HepG2 (cell line): ENCODE data around the gene CPXM2. TPM values are rescaled to one million over a fixed set of nuclear protein-coding genes. Genes with fewer than 3 reads are reported as not detected.
A peak's percentile ranks its signal among the peaks of the same experiment; 100 is the strongest.

Source experiments
- ATAC-seq: fragments of 200-7000 bp; cut with Tn5 transposase; 3 replicates; pipeline ENCODE4 v1.9.1; 2020; ENCODE audit warnings: mild to moderate bottlenecking, moderate library complexity
- BruUV-seq: library from RNA; stranded (reverse); fragments of 400-500 nt; replicated peaks from 2 replicates; lab custom pipeline; 2021; lab: Mats Ljungman, UMichigan
- CTCF ChIA-PET: fragments of 300-600 bp; formaldehyde crosslinking; extraction: SDS; loops from one replicate; lab custom pipeline; 2021; ENCODE audit warnings: low total read pairs, inconsistent platforms, low intra/inter-chr PET ratio; lab: Yijun Ruan, JAX
- POLR2A ChIA-PET: fragments of 350-600 bp; sonication (Branson Sonifier 250); formaldehyde crosslinking; loops from one replicate; lab custom pipeline; 2020; ENCODE audit warnings: antibody characterized with exemption, inconsistent platforms; lab: Yijun Ruan, JAX
- DNase-seq: peaks from one replicate; pipeline ENCODE4 v3.0.0-alpha.2; 2015; ENCODE audit warnings: low spot score
- FAIRE-seq: peaks from 3 replicates; lab custom pipeline; 2011; peaks lifted over from hg19 to GRCh38; lab: Jason Lieb, UNC
- H2AFZ ChIP-seq: one replicate; pipeline ENCODE4 v1.6.1; 2011; ENCODE audit warnings: low read length, inconsistent platforms
- H3K27ac ChIP-seq: fragments of 300-600 bp; 3 replicates; pipeline ENCODE4 v1.8.0; 2011; ENCODE audit warnings: mixed run types, mild to moderate bottlenecking, mixed read lengths, low read length, inconsistent platforms; ENCODE audit not compliant: insufficient read depth; ENCODE audit errors: extremely low read length
- H3K27me3 ChIP-seq, 2 experiments: fragments of 200-600 bp in 1 of 2; 2 replicates in 1 of 2; 3 replicates in 1 of 2; pipeline versions ENCODE4 v1.6.0 to v1.8.0; 2011; ENCODE audit warnings: low read length in 2 of 2, mild to moderate bottlenecking in 2 of 2, moderate library complexity in 2 of 2, inconsistent platforms in 1 of 2; ENCODE audit not compliant: insufficient read depth in 2 of 2, control insufficient read depth in 1 of 2
- H3K36me3 ChIP-seq, 2 experiments: fragments of 200-600 bp in 1 of 2; replicated peaks in 1 of 2; 2 replicates in 1 of 2; 3 replicates in 1 of 2; pipeline versions ENCODE4 v1.5.1 to v1.8.0; 2011; ENCODE audit warnings: low read length in 2 of 2, inconsistent platforms in 1 of 2; ENCODE audit not compliant: insufficient read depth in 2 of 2, control insufficient read depth in 1 of 2
- H3K4me1 ChIP-seq: 2 replicates; pipeline ENCODE4 v1.5.1; 2012; ENCODE audit warnings: low read length, inconsistent platforms; ENCODE audit not compliant: insufficient read depth
- H3K4me2 ChIP-seq: 2 replicates; pipeline ENCODE4 v1.6.0; 2011; ENCODE audit warnings: low read depth, low read length, inconsistent platforms
- H3K4me3 ChIP-seq, 3 experiments: fragments of 200-600 bp in 1 of 3; sonication (generic), shearing (Covaris generic) in 1 of 3; replicated peaks in 1 of 3; 2 replicates each; pipeline ENCODE4 v1.5.1; 2011 to 2016; ENCODE audit warnings: low read length in 3 of 3, inconsistent platforms in 2 of 3, low read depth in 2 of 3, mild to moderate bottlenecking in 2 of 3, control low read depth in 1 of 3, mixed read lengths in 1 of 3; ENCODE audit not compliant: insufficient read depth in 1 of 3
- H3K79me2 ChIP-seq: one replicate; pipeline ENCODE4 v1.6.1; 2011; ENCODE audit warnings: low read length, inconsistent platforms; ENCODE audit not compliant: insufficient read depth
- H3K9ac ChIP-seq: 2 replicates; pipeline ENCODE4 v1.6.0; 2011; ENCODE audit warnings: mild to moderate bottlenecking, low read depth, low read length, inconsistent platforms; ENCODE audit not compliant: insufficient read depth
- H3K9me3 ChIP-seq: 2 replicates; pipeline ENCODE4 v1.5.1; 2012; ENCODE audit warnings: mild to moderate bottlenecking, low read length
- H4K20me1 ChIP-seq: 2 replicates; pipeline ENCODE4 v1.6.0; 2011; ENCODE audit warnings: inconsistent platforms, mild to moderate bottlenecking, low read length, moderate library complexity; ENCODE audit not compliant: insufficient read depth
- ARNT2 ChIP-seq: sonication (generic); formaldehyde crosslinking; IDR thresholded peaks from 2 replicates; pipeline ENCODE4 v1.8.0; 2022; ENCODE audit warnings: mild to moderate bottlenecking, low read depth, missing genetic modification reagents, moderate library complexity
- ATF7 ChIP-seq, 2 experiments: fragments of 450-650 bp in 1 of 2; sonication (generic) in 1 of 2; formaldehyde crosslinking in 1 of 2; IDR thresholded peaks; 2 replicates each; pipeline versions ENCODE4 v1.4.0 to v1.6.1; 2016 to 2020; ENCODE audit warnings: antibody characterized with exemption in 1 of 2, mild to moderate bottlenecking in 1 of 2, missing genetic modification reagents in 1 of 2
- CREB1 ChIP-seq, 2 experiments: fragments of 450-650 bp in 1 of 2; IDR thresholded peaks; 2 replicates each; pipeline ENCODE4 v1.6.1; 2016 to 2017; ENCODE audit warnings: control low read depth in 1 of 2, mild to moderate bottlenecking in 1 of 2, missing compliant biosample characterization in 1 of 2, missing genetic modification characterization in 1 of 2
- IKZF1 ChIP-seq: fragments of 450-650 bp; IDR thresholded peaks from 2 replicates; pipeline ENCODE4 v1.7.1; 2016
- MAF1 ChIP-seq: sonication (generic); formaldehyde crosslinking; IDR thresholded peaks from 2 replicates; pipeline ENCODE4 v1.5.0; 2020; ENCODE audit warnings: missing genetic modification reagents, borderline replicate concordance
- SMAD9 ChIP-seq: sonication (generic); formaldehyde crosslinking; IDR thresholded peaks from 2 replicates; pipeline ENCODE4 v1.5.1; 2020; ENCODE audit warnings: mild to moderate bottlenecking, missing genetic modification reagents
- ZFAT ChIP-seq: sonication (generic); formaldehyde crosslinking; conservative IDR thresholded peaks from 2 replicates; pipeline ENCODE4 v1.8.1; 2023; ENCODE audit warnings: missing genetic modification reagents, inconsistent platforms
- ZNF282 ChIP-seq: fragments of 450-650 bp; IDR thresholded peaks from 2 replicates; pipeline ENCODE4 v1.6.1; 2018; ENCODE audit not compliant: partially characterized antibody
- ZNF317 ChIP-seq: sonication (generic); formaldehyde crosslinking; IDR thresholded peaks from 2 replicates; pipeline ENCODE4 v1.5.0; 2020; ENCODE audit warnings: mild to moderate bottlenecking, missing genetic modification reagents
- ZNF496 ChIP-seq: sonication (generic); formaldehyde crosslinking; IDR thresholded peaks from 2 replicates; pipeline ENCODE4 v1.8.1; 2023; ENCODE audit warnings: mild to moderate bottlenecking, moderate library complexity, missing genetic modification reagents; ENCODE audit not compliant: insufficient replicate concordance
- ZNF766 ChIP-seq: sonication (generic); formaldehyde crosslinking; IDR thresholded peaks from 2 replicates; pipeline ENCODE4 v1.5.0; 2020; ENCODE audit warnings: missing genetic modification reagents, borderline replicate concordance
- WGBS: methylation state at CpG from one replicate; pipeline ENCODE4 v1.1.6; 2017; ENCODE audit warnings: low lambda C conversion rate; 5-methylcytosine and 5-hydroxymethylcytosine counted together
- in situ Hi-C: cut with HindIII; loops from 2 replicates; pipeline ENCODE4 v1.10.0; 2017; ENCODE audit warnings: low pct_unique_long_range_greater_than_20kb; ENCODE audit not compliant: extremely low pct_ligation_motif_present
- intact Hi-C: fragments of 100-400 bp; cut with micrococcal nuclease; formaldehyde crosslinking; loops from one replicate; pipeline ENCODE4 v1.10.0; 2022; ENCODE audit not compliant: unreplicated experiment
- polyA plus RNA-seq, 8 experiments: library from polyadenylated mRNA; depleted of rRNA in 3 of 8; stranded (reverse) in 7 of 8; unstranded in 1 of 8; fragments of >200 nt; fragmentation: Illumina TruSeq in 4 of 8; extraction: Trizol in 4 of 8; gene quantifications; 2 replicates each; pipeline versions ENCODE4 v1.2.1 to v1.2.3, GENCODE V29; 2011 to 2016; ENCODE audit warnings: low read depth in 4 of 8, missing spikeins in 1 of 8, mixed read lengths in 1 of 8; ENCODE audit not compliant: insufficient read depth in 1 of 8
- total RNA-seq, 5 experiments: library from RNA; depleted of rRNA; stranded (reverse); fragments of >200 nt; fragmentation: Illumina TruSeq; extraction: Trizol; gene quantifications; 2 replicates each; pipeline ENCODE4 v1.2.3, GENCODE V29; 2016; ENCODE audit warnings: low read depth in 1 of 5
- TF ChIP-seq, protein P1 (sequence below): sonication (generic); formaldehyde crosslinking; conservative IDR thresholded peaks from 2 replicates; pipeline ENCODE4 v1.4.0; 2020; ENCODE audit warnings: missing genetic modification reagents

The CPXM2 gene
- total and polyA plus RNA-seq, 2 of the 13 experiments (the other 11 are each of a cell fraction or from before 2014, with no cell fraction given): 0.03 TPM; not detected in 1

DNA sequence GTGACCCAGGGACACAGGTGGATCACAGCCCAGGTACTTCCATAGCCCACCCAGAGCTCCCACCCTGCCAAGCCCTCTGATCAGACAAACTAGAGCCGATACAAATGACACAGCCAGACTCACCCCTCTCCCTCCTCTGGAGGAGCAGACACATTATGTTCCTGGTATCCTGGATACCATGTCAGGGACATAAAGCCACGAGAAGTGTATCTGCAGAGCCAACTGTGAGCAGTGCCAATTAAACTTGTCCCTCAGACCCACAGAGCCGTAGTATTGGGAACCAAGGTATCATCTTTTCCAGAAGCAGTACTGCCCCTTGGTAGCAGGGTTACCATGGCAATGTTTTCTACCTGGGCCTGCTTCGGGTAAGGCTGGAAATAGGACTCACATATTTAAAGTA is 47.3 kb upstream of the CPXM2 start (continued):
- TF ChIP-seq, protein P1, sequence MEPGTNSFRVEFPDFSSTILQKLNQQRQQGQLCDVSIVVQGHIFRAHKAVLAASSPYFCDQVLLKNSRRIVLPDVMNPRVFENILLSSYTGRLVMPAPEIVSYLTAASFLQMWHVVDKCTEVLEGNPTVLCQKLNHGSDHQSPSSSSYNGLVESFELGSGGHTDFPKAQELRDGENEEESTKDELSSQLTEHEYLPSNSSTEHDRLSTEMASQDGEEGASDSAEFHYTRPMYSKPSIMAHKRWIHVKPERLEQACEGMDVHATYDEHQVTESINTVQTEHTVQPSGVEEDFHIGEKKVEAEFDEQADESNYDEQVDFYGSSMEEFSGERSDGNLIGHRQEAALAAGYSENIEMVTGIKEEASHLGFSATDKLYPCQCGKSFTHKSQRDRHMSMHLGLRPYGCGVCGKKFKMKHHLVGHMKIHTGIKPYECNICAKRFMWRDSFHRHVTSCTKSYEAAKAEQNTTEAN (CRISPR knock-in tag): no peak
- no peak for TF ChIP-seq ZFAT (CRISPR knock-in tag)

DNA sequence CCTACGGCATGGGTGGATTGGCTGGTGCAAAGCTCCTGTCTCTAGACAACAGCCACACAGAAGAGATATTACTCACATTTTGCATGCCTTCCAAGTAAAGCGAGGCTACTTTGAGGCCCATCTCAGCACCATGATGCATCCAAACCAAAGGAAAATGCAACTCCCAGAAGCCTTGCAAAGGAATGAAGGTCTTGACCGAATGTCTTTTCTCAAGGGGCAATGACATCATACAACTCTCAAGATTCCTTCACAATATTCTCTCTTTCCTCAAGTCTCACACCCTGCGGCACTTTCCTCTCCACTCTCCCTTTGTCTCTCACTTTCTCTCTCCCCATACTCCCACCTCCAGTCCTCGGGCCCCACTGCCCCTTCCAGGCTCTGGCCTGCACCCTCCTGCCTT is 44.8 kb upstream of the CPXM2 start:
- in situ Hi-C loops: no loop called here
- Histone ChIP-seq H3K9me3 (peaks cover under 1% of the 10 kb centered on the region; the same call in 1 of the 2 replicates), H4K20me1 (no peaks in the 10 kb centered on the region), H3K36me3 (no peaks in the 10 kb centered on the region), H3K27ac (no peak overlapping the region), H2AFZ (no peak overlapping the region), H3K27me3 (no peaks in the 10 kb centered on the region; a peak in 1 of 5 replicates), H3K79me2 (no peaks in the 10 kb centered on the region), H3K4me3 (no peak overlapping the region), H3K4me1 (no peaks in the 10 kb centered on the region), H3K9ac (no peak overlapping the region), H3K4me2 (no peak overlapping the region)
- intact Hi-C loops: no loop called here
- ChIA-PET CTCF (no interaction called here), POLR2A (no interaction called here)
- FAIRE-seq: no peak
- no peak for DNase-seq
- ATAC-seq: no peak
- BruUV-seq: no TSS peak
- 1% methylated on average over 5 of the region's 5 CpGs for WGBS
- TF ChIP-seq ATF7 (IDR thresholded peaks at IDR 0.05): peak; percentile 63
- no peak for TF ChIP-seq ATF7 (CRISPR knock-in tag; IDR thresholded peaks at IDR 0.05)
- TF ChIP-seq MAF1 (CRISPR knock-in tag): no peak

DNA sequence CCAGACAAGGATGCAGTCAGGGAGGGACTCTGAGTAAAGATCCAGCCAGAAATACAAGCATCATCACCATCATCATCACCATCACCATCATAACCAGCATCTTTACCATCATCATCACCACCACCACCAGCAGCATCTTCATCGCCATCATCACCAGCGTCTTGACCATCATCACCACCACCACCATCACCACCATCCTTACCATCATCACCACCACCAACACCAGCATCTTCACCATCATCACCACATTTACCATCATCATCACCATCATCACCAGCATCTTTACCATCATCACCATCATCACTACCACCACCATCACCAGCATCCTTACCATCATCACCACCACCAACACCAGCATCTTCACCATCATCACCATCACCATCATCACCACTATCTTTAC is 44.1 kb upstream of the CPXM2 start:
- H3K4me1 ChIP-seq: no peaks in the 10 kb centered on the region
- 12% methylated on average over 2 of the region's 2 CpGs for WGBS
- no peak overlapping the region for H3K4me2 ChIP-seq
- in situ Hi-C loops: no loop called here
- intact Hi-C loops: no loop called here
- DNase-seq (no peak), FAIRE-seq (no peak), ATAC-seq (no peak)
- no peaks in the 10 kb centered on the region for H3K79me2 ChIP-seq
- no peak overlapping the region for H3K9ac ChIP-seq
- H3K27me3 ChIP-seq: no peaks in the 10 kb centered on the region; a peak in 1 of 5 replicates
- no peak overlapping the region for H3K27ac ChIP-seq
- no peak for TF ChIP-seq ZNF766
- TF ChIP-seq ARNT2 (CRISPR knock-in tag): no peak
- TF ChIP-seq CREB1 (IDR thresholded peaks at IDR 0.05): peak; percentile 88
- no peak for TF ChIP-seq CREB1 (CRISPR knock-in tag; IDR thresholded peaks at IDR 0.05)
- no peak for TF ChIP-seq ZNF317 (CRISPR knock-in tag)
- TF ChIP-seq IKZF1: 0 out of 2 replicates have a peak, but pooled peaks have one; percentile 75
- TF ChIP-seq ZNF496 (CRISPR knock-in tag): no peak
- no peak for TF ChIP-seq SMAD9 (CRISPR knock-in tag)
- TF ChIP-seq ZNF282: peak; percentile 78
- ChIA-PET CTCF (no interaction called here), POLR2A (no interaction called here)
- no peak overlapping the region for H3K4me3 ChIP-seq
- BruUV-seq: no TSS peak
- no peaks in the 10 kb centered on the region for H4K20me1 ChIP-seq
- peaks cover 8% of the 10 kb centered on the region; the same call in 1 of the 2 replicates for H3K9me3 ChIP-seq
- no peaks in the 10 kb centered on the region for H3K36me3 ChIP-seq
- H2AFZ ChIP-seq: no peak overlapping the region
